ENCODE measurements around the gene GLTPD2.

DNA sequence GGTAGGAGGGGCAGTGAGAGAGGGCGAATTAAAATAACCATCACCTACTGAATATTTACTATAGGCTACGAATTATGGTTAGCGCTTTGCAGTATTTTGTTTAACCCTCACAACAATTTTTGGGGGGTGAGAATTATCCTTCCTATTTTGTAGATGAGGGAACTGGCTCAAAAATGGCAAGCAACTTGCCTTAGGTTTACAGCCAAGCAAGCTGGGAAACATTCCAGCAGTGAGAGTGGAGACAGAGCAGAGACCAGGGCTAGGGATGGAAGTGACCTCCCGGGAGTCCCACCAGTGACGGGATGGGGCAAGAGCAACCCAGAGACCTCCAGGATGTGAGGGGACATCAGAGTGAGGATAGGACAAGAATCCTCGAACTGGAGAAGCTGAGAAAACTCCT, 2.2 kb upstream of the GLTPD2 start:
- no peak for TF ChIP-seq REST (IDR thresholded peaks at IDR 0.05; ENCODE audit: low read depth)
- no peak for TF ChIP-seq MAX (IDR thresholded peaks at IDR 0.05)
- no peak for TF ChIP-seq CREB1 (IDR thresholded peaks at IDR 0.05; ENCODE audit: low read depth)
- no peak for TF ChIP-seq TCF12 (IDR thresholded peaks at IDR 0.05; ENCODE audit: low read depth)
- no peak for TF ChIP-seq RAD21 (IDR thresholded peaks at IDR 0.05; ENCODE audit: low read depth)
